NCI-H2171 (cell line): ENCODE measurements around the gene SEMA6A.

Experiments used
- DNase-seq: peaks from one replicate; lab custom pipeline; 2025; lab: John Stamatoyannopoulos, UW

Gene SEMA6A

GRCh38 chr5:116574367-116575325 lies at the start of gene SEMA6A:
Gene SEMA6A, minus strand, starts transcription at chr5:116574823. Its CDS starts 69,879 bp downstream, at chr5:116504944.
- peak; percentile 76 for DNase-seq

- DNase-seq, result no peak
Observed at GRCh38 chr5:116622375-116623050, 47.9 kb upstream of the SEMA6A start.

DNA sequence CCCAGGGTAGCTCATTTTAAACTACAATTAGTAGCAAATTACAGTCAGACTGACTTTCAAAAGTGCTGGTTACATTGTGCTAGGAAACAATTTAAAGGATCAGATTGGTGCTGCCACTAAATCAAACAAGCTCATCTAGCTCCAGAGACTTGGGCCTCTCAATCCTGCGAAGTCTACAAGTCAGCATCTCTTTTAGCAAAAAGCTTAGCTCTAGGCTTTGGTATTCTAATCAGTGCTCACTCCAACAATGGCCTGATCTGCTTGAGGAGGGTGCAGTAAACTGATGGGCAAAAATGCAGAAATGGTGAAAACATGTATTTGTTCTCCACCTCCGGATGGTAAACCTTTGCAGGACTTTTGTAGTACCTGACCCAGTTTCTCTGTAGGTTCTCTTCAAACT lies 47.0 kb upstream of the SEMA6A start:
- DNase-seq, result no peak

GRCh38 chr5:116616876-116617275 lies 42.3 kb upstream of the SEMA6A start:
- DNase-seq, result no peak

DNA sequence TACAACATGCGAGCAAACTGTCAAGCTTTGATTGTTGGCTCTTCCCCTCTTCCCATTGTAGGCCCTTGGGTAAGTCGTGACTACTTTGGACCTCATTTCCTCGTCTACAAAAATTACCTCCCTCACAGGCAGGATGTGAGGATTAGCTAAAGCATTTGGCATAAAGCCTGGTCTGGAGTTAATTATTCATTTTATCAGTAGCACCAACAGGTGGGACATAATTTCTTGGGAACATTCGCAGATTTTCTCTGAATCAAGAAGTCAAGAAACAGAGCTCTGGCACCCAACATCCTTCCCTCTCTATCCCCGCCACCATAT lies 39.9 kb upstream of the SEMA6A start:
- no peak for DNase-seq

DNA sequence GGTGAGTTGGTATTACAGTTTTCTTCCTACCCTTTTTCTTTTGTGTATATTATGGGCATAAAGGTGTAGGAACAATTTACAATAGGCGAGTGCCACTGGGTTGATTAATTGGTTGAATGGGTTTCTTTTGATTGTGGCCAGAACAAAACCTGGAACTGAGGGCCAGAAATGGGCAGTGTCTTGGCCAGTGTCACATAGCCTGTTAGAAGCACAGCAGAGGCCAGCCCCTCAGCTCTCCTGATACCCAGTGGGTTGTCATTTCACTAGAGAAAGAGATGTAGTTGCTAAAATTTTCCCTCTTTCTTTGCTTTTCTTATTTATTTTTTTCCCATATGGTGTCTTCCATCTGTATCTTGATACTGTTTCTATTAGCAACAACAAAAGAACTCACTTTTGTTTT lies 38.8 kb upstream of the SEMA6A start:
- no peak for DNase-seq

GRCh38 chr5:116612431-116612830 lies 37.8 kb upstream of the SEMA6A start:
- no peak for DNase-seq

DNA sequence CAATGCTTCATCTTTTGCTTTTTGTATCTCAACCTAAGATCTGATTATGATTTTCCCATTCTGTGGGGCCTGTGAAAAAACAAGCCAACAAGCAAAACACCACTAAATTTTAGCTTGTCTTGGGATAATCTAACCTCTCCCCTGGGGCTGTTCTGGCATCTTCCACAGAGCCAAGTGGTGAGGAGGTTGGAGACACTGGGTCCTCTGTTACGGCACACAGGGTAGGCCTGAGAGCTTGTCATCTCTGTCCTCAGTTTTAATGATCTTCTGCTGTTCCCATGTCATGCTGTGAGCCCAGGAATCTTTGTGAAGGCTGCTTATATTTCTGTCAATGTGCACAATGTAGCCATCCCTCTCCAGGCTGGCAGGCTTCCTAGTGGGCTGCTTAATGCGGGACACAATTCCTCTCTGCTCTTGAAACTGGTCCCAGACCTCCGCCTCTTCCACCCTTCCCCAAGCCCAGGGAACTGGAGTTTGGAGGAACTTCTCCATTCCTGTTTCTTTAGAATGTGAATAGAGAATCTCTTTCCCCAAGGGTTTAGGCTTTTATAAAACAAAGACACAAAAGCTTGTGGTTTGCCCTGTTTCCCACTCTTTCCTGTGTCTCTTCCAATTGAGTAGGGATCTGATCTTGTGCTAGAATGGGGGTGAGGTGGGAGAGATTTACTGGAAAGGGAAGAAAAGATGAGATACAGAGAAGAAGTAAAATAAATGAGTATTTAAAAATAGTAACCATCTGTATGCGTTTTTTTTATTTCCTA lies 30.9 kb upstream of the SEMA6A start:
- no peak for DNase-seq

DNA sequence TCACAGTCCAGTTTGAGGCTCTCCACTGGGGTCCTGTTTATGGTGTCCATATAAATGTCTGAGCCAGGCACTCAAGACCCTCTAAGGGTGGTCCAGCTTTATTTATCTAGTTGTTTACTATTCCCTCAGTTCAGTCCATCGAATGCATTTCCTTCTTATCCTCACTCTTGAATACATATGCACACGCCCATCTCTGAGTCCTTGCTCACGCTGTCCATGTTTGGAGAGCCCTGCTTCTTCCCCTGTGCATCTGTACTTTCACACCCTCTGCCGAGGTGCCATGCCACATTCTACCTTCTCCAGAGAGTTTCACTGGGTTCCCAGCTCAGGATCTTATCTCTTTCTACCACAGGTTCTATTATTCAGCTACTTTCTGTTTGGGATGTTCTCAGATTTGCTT lies 30.2 kb upstream of the SEMA6A start:
- no peak for DNase-seq

DNA sequence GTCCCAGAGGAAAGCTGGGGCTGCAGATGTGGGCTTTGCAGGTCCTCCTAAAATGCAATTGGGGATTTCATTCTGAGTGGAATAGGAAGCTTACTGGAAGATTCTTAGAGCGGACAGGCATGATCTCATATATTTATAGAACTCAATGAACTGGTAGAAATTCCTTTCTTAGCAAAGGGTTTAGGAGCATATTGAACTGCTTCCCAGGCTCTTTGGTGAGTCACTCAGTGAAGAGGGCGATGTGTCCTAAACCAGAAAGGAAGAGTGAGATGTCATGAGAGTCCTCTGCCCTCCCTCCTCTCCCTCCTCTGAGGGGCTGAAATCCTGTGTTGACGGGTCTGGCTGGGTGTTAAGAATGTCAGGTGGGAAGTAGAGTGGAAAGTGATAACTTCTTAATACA lies 26.3 kb upstream of the SEMA6A start:
- no peak for DNase-seq

GRCh38 chr5:116598911-116599310 lies 24.3 kb upstream of the SEMA6A start:
- no peak for DNase-seq

- DNase-seq, result no peak
Observed at GRCh38 chr5:116595498-116595897, 20.9 kb upstream of the SEMA6A start.

- no peak for DNase-seq
Observed at GRCh38 chr5:116593340-116593739, 18.7 kb upstream of the SEMA6A start.

GRCh38 chr5:116585227-116585626 lies 10.6 kb upstream of the SEMA6A start:
- no peak for DNase-seq

- no peak for DNase-seq
Observed at GRCh38 chr5:116583862-116584222, 9.2 kb upstream of the SEMA6A start.

- DNase-seq, result no peak
Observed at GRCh38 chr5:116583085-116583861, 8.7 kb upstream of the SEMA6A start.

DNA sequence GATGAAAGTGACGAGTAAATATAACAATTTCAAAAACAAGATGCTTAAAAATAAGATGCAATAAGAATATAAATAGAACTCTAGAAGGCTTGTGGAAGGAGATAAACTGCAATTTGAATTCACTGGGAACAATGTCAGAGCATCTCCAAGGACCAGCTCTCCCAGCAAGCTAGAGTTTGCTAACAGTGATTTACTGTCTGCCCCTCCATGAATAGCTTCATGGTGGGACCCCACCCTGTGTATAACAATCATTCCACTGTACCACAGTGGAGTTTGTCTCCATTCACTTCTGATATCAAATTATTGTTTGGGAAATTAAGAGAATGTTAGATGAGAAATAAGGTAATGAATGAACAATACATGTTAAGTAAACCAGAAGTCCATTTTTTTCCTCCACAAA lies 7.3 kb upstream of the SEMA6A start:
- DNase-seq, result no peak

DNA sequence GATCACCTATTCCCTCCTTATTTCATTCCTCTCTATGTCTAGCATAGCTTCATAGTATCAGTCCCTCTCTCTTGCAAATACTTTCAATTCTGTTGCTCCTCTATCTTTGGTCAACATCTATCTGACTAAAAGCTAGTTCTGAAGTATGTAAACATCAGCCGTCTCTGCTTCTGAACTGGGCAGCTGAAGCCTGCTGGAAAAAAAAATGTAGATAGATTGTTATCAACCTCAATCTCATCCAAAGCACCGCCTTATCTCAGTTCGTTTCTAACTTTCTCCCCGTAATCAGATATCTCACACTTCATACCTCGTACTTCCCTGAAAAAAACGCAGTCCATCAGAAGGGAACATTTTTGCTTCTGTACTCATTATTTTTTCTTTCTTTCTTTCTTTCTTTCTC lies 4.5 kb upstream of the SEMA6A start:
- no peak for DNase-seq

DNA sequence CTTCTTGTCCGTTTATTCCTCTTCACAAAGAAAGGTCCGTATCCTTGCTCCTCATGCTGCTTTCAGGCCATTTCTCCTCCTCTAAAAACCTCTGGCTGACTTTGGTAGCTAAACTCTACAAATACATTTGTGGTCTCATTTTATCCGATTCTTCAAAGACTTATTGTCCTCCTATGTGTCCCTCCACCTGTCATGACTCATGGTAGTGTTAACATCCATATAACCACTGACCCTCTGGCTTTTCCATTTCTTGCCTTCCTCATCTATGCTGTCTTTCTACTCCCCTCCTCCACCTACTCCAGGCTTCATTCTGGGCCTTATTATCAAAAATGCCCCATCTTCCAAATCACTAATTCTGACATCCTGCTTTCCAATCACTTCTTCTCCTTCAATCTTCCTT lies 4.1 kb upstream of the SEMA6A start:
- no peak for DNase-seq

- DNase-seq, result no peak
Observed at GRCh38 chr5:116577064-116577788, 2.6 kb upstream of the SEMA6A start.

- no peak for DNase-seq
Observed at GRCh38 chr5:116576053-116576713, 1.6 kb upstream of the SEMA6A start.
